ENCODE data around the gene UBTD2. TPM values are rescaled to one million over a fixed set of nuclear protein-coding genes. Genes with fewer than 3 reads are reported as not detected.

UBTD2 gene
- total and polyA plus RNA-seq, 10 of the 15 experiments (the other 5 are each of a cell fraction or from before 2014, with no cell fraction given), result 7.7 to 30.5 (median 19.4) TPM

DNA sequence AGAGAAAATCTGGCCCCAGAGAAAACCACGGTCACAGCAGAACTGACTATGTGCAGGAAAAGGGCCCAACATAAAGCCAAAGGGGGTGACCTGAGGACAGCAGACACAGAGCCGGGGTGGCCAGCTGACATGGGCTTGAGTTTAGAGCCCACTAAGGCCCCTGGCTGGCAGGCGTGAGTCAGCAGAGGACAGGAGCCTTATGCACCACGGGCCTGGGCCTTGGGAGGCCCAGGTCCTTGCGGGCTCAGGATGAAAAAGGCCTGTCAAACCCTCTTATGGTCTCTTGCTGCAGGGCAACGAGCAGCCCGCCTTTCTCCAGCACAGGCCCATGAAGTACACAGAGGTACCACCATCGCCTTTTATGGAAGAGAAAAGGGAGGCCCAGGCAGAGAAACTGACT is 115.3 kb downstream of the UBTD2 start:
- Histone ChIP-seq H3K36me3 (ENCODE audit: control insufficient read depth in 2 of 2, insufficient read depth in 2 of 2, low read length in 1 of 2) (peaks cover 18 to 21% of the 10 kb centered on the region in 2 experiments), H3K4me2 (ENCODE audit: control insufficient read depth, insufficient read depth) (no peak overlapping the region), H3K4me1 (ENCODE audit: control insufficient read depth, insufficient read depth, low read length) (peaks cover 30% of the 10 kb centered on the region), H3K79me2 (ENCODE audit: control insufficient read depth, insufficient read depth, low read length) (peaks cover 88% of the 10 kb centered on the region), H3K9ac (ENCODE audit: control insufficient read depth, insufficient read depth, low read length) (no peak overlapping the region), H3K9me3 (replicated peaks; ENCODE audit: control insufficient read depth, insufficient read depth, low read length) (no peaks in the 10 kb centered on the region; the same call in 2 of the 3 replicates), H3K27me3 (replicated peaks in 1 of 2; ENCODE audit: control insufficient read depth in 2 of 2, insufficient read depth in 2 of 2, low read length in 1 of 2) (no peaks in the 10 kb centered on the region), H4K20me1 (ENCODE audit: control insufficient read depth, insufficient read depth) (peaks cover 9% of the 10 kb centered on the region), H2AFZ (ENCODE audit: control insufficient read depth, low read depth, low read length) (no peak overlapping the region), H3K4me3 (no peak overlapping the region), H3K27ac (ENCODE audit: control insufficient read depth, insufficient read depth) (no peak overlapping the region)
- intact Hi-C loops (cut with micrococcal nuclease; ENCODE audit: unreplicated experiment) (no loop called here), in situ Hi-C loops (cut with MboI) (no loop called here)
- RAD21 ChIA-PET (ENCODE audit: unreplicated experiment), result no interaction called here
- POLR2A ChIA-PET, result interaction anchor here (0.6 kb wide), 1 partner anchor 23 kb away, joined by 3 read pairs; no protein-coding TSS in a partner anchor
- no peak for DNase-seq (ENCODE audit: low read depth, low spot score)
- no peak for ATAC-seq
- no TSS peak for BruUV-seq (replicated peaks)
- CTCF ChIA-PET, result no interaction called here
- TF ChIP-seq, protein P1, sequence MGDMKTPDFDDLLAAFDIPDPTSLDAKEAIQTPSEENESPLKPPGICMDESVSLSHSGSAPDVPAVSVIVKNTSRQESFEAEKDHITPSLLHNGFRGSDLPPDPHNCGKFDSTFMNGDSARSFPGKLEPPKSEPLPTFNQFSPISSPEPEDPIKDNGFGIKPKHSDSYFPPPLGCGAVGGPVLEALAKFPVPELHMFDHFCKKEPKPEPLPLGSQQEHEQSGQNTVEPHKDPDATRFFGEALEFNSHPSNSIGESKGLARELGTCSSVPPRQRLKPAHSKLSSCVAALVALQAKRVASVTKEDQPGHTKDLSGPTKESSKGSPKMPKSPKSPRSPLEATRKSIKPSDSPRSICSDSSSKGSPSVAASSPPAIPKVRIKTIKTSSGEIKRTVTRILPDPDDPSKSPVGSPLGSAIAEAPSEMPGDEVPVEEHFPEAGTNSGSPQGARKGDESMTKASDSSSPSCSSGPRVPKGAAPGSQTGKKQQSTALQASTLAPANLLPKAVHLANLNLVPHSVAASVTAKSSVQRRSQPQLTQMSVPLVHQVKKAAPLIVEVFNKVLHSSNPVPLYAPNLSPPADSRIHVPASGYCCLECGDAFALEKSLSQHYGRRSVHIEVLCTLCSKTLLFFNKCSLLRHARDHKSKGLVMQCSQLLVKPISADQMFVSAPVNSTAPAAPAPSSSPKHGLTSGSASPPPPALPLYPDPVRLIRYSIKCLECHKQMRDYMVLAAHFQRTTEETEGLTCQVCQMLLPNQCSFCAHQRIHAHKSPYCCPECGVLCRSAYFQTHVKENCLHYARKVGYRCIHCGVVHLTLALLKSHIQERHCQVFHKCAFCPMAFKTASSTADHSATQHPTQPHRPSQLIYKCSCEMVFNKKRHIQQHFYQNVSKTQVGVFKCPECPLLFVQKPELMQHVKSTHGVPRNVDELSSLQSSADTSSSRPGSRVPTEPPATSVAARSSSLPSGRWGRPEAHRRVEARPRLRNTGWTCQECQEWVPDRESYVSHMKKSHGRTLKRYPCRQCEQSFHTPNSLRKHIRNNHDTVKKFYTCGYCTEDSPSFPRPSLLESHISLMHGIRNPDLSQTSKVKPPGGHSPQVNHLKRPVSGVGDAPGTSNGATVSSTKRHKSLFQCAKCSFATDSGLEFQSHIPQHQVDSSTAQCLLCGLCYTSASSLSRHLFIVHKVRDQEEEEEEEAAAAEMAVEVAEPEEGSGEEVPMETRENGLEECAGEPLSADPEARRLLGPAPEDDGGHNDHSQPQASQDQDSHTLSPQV (IDR thresholded peaks at IDR 0.05), result no peak
- SMC1A ChIA-PET (ENCODE audit: uncharacterized antibody, unreplicated experiment), result interaction anchor here (0.7 kb wide), 1 partner anchor 12 kb away, joined by 3 read pairs; no protein-coding TSS in a partner anchor
- FAIRE-seq, result no peak
- 86% methylated on average over 8 of the region's 8 CpGs for WGBS (ENCODE audit: insufficient coverage, insufficient replicate concordance, low lambda C conversion rate, missing lambda C conversion rate)

DNA sequence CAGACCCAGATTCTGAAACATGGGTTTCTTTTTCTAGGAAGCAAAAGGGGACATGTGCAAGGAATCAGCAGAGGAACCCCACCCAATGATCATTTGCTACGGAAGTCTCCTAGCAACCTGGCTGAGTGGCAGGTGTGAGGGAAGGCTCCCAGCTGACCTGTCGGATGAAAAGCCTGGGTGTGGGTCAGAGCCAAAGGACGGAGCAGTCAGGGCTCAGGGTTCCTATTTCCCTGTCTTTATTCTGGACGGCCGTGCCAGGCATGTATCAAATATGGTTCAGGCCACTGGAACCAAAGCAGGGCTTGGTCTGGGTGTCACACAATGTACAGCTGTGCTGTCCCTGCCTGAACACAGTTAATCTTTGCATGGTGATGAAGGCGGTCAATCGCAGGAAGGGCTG is 115.7 kb downstream of the UBTD2 start:
- H3K9ac ChIP-seq (ENCODE audit: control insufficient read depth, insufficient read depth, low read length), result no peak overlapping the region
- no peak overlapping the region for H3K27ac ChIP-seq (ENCODE audit: control insufficient read depth, insufficient read depth)
- intact Hi-C loops (cut with micrococcal nuclease; ENCODE audit: unreplicated experiment) (no loop called here), in situ Hi-C loops (cut with MboI) (no loop called here)
- H3K4me3 ChIP-seq, result no peak overlapping the region
- RAD21 ChIA-PET (ENCODE audit: unreplicated experiment), result no interaction called here
- POLR2A ChIA-PET, result no interaction called here
- peaks cover 10% of the 10 kb centered on the region for H4K20me1 ChIP-seq (ENCODE audit: control insufficient read depth, insufficient read depth)
- H2AFZ ChIP-seq (ENCODE audit: control insufficient read depth, low read depth, low read length), result no peak overlapping the region
- H3K27me3 ChIP-seq (replicated peaks in 1 of 2; ENCODE audit: control insufficient read depth in 2 of 2, insufficient read depth in 2 of 2, low read length in 1 of 2), result no peaks in the 10 kb centered on the region
- FAIRE-seq (no peak), ATAC-seq (no peak), DNase-seq (ENCODE audit: low read depth, low spot score) (no peak)
- CTCF ChIA-PET, result no interaction called here
- peaks cover 18 to 19% of the 10 kb centered on the region in 2 experiments for H3K36me3 ChIP-seq (ENCODE audit: control insufficient read depth in 2 of 2, insufficient read depth in 2 of 2, low read length in 1 of 2)
- no peak overlapping the region for H3K4me2 ChIP-seq (ENCODE audit: control insufficient read depth, insufficient read depth)
- peaks cover 88% of the 10 kb centered on the region for H3K79me2 ChIP-seq (ENCODE audit: control insufficient read depth, insufficient read depth, low read length)
- WGBS (ENCODE audit: insufficient coverage, insufficient replicate concordance, low lambda C conversion rate, missing lambda C conversion rate), result 94% methylated on average over 7 of the region's 7 CpGs
- SMC1A ChIA-PET (ENCODE audit: uncharacterized antibody, unreplicated experiment), result interaction anchor here (0.7 to 3.2 kb wide), 3 partner anchors 7 to 12 kb away, joined by 3 to 16 read pairs (median 3); no protein-coding TSS in a partner anchor
- BruUV-seq (replicated peaks), result no TSS peak
- peaks cover 27% of the 10 kb centered on the region for H3K4me1 ChIP-seq (ENCODE audit: control insufficient read depth, insufficient read depth, low read length)
- H3K9me3 ChIP-seq (replicated peaks; ENCODE audit: control insufficient read depth, insufficient read depth, low read length), result no peaks in the 10 kb centered on the region; the same call in 2 of the 3 replicates
- no peak for TF ChIP-seq PML (IDR thresholded peaks at IDR 0.05; ENCODE audit: low read length)
- TF ChIP-seq BACH1 (IDR thresholded peaks at IDR 0.05; ENCODE audit: borderline replicate concordance), result no peak
- TF ChIP-seq, protein P2, sequence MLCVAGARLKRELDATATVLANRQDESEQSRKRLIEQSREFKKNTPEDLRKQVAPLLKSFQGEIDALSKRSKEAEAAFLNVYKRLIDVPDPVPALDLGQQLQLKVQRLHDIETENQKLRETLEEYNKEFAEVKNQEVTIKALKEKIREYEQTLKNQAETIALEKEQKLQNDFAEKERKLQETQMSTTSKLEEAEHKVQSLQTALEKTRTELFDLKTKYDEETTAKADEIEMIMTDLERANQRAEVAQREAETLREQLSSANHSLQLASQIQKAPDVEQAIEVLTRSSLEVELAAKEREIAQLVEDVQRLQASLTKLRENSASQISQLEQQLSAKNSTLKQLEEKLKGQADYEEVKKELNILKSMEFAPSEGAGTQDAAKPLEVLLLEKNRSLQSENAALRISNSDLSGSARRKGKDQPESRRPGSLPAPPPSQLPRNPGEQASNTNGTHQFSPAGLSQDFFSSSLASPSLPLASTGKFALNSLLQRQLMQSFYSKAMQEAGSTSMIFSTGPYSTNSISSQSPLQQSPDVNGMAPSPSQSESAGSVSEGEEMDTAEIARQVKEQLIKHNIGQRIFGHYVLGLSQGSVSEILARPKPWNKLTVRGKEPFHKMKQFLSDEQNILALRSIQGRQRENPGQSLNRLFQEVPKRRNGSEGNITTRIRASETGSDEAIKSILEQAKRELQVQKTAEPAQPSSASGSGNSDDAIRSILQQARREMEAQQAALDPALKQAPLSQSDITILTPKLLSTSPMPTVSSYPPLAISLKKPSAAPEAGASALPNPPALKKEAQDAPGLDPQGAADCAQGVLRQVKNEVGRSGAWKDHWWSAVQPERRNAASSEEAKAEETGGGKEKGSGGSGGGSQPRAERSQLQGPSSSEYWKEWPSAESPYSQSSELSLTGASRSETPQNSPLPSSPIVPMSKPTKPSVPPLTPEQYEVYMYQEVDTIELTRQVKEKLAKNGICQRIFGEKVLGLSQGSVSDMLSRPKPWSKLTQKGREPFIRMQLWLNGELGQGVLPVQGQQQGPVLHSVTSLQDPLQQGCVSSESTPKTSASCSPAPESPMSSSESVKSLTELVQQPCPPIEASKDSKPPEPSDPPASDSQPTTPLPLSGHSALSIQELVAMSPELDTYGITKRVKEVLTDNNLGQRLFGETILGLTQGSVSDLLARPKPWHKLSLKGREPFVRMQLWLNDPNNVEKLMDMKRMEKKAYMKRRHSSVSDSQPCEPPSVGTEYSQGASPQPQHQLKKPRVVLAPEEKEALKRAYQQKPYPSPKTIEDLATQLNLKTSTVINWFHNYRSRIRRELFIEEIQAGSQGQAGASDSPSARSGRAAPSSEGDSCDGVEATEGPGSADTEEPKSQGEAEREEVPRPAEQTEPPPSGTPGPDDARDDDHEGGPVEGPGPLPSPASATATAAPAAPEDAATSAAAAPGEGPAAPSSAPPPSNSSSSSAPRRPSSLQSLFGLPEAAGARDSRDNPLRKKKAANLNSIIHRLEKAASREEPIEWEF (IDR thresholded peaks at IDR 0.05; ENCODE audit: insufficient replicate concordance, low read depth, low read length), result no peak
- TF ChIP-seq, protein P3, sequence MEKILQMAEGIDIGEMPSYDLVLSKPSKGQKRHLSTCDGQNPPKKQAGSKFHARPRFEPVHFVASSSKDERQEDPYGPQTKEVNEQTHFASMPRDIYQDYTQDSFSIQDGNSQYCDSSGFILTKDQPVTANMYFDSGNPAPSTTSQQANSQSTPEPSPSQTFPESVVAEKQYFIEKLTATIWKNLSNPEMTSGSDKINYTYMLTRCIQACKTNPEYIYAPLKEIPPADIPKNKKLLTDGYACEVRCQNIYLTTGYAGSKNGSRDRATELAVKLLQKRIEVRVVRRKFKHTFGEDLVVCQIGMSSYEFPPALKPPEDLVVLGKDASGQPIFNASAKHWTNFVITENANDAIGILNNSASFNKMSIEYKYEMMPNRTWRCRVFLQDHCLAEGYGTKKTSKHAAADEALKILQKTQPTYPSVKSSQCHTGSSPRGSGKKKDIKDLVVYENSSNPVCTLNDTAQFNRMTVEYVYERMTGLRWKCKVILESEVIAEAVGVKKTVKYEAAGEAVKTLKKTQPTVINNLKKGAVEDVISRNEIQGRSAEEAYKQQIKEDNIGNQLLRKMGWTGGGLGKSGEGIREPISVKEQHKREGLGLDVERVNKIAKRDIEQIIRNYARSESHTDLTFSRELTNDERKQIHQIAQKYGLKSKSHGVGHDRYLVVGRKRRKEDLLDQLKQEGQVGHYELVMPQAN (conservative IDR thresholded peaks at IDR 0.05), result no peak
